Measurements from ENCODE around the gene FOXF1.

FOXF1 gene

GRCh38 chr16:86465434-86465833, 44.9 kb upstream of the FOXF1 start:
- H3K4me1 ChIP-seq: no peaks in the 10 kb centered on the region
- H3K9me3 ChIP-seq (ENCODE audit: control insufficient read depth, low read length): no peaks in the 10 kb centered on the region
- H3K27ac ChIP-seq: no peak overlapping the region
- no peaks in the 10 kb centered on the region for H3K36me3 ChIP-seq (ENCODE audit: control insufficient read depth, insufficient read depth, low read length)
- no peak overlapping the region for H3K4me2 ChIP-seq (ENCODE audit: low read length)
- H2AFZ ChIP-seq: no peak overlapping the region
- no peak for TF ChIP-seq CTCF (IDR thresholded peaks at IDR 0.05)
- no peaks in the 10 kb centered on the region for H3K79me2 ChIP-seq
- no peaks in the 10 kb centered on the region for H3K27me3 ChIP-seq (ENCODE audit: control insufficient read depth, insufficient read depth, low read length)
- no peak overlapping the region for H3K4me3 ChIP-seq (ENCODE audit: low read depth, low read length)
- no peak overlapping the region for H3K9ac ChIP-seq

GRCh38 chr16:86466696-86467406, 43.5 kb upstream of the FOXF1 start:
- no peaks in the 10 kb centered on the region for H3K27me3 ChIP-seq (ENCODE audit: control insufficient read depth, insufficient read depth, low read length)
- no peak overlapping the region for H3K9ac ChIP-seq
- no peak overlapping the region for H3K27ac ChIP-seq
- H3K4me1 ChIP-seq: no peaks in the 10 kb centered on the region
- H3K4me3 ChIP-seq (ENCODE audit: low read depth, low read length): no peak overlapping the region
- H2AFZ ChIP-seq: no peak overlapping the region
- H3K4me2 ChIP-seq (ENCODE audit: low read length): no peak overlapping the region
- no peaks in the 10 kb centered on the region for H3K79me2 ChIP-seq
- no peaks in the 10 kb centered on the region for H3K36me3 ChIP-seq (ENCODE audit: control insufficient read depth, insufficient read depth, low read length)
- no peaks in the 10 kb centered on the region for H3K9me3 ChIP-seq (ENCODE audit: control insufficient read depth, low read length)
- no peak for TF ChIP-seq CTCF (IDR thresholded peaks at IDR 0.05)

GRCh38 chr16:86467490-86467889, 42.8 kb upstream of the FOXF1 start:
- no peaks in the 10 kb centered on the region for H3K79me2 ChIP-seq
- H3K9ac ChIP-seq: no peak overlapping the region
- no peaks in the 10 kb centered on the region for H3K36me3 ChIP-seq (ENCODE audit: control insufficient read depth, insufficient read depth, low read length)
- no peaks in the 10 kb centered on the region for H3K9me3 ChIP-seq (ENCODE audit: control insufficient read depth, low read length)
- no peaks in the 10 kb centered on the region for H3K4me1 ChIP-seq
- no peak overlapping the region for H3K4me3 ChIP-seq (ENCODE audit: low read depth, low read length)
- H3K27me3 ChIP-seq (ENCODE audit: control insufficient read depth, insufficient read depth, low read length): no peaks in the 10 kb centered on the region
- TF ChIP-seq CTCF (IDR thresholded peaks at IDR 0.05): no peak
- no peak overlapping the region for H3K4me2 ChIP-seq (ENCODE audit: low read length)
- H3K27ac ChIP-seq: no peak overlapping the region
- H2AFZ ChIP-seq: no peak overlapping the region

- TF ChIP-seq CTCF (IDR thresholded peaks at IDR 0.05): no peak
- no peak overlapping the region for H3K4me2 ChIP-seq (ENCODE audit: low read length)
- no peak overlapping the region for H3K9ac ChIP-seq
- H3K79me2 ChIP-seq: no peaks in the 10 kb centered on the region
- H3K27me3 ChIP-seq (ENCODE audit: control insufficient read depth, insufficient read depth, low read length): no peaks in the 10 kb centered on the region
- no peak overlapping the region for H3K4me3 ChIP-seq (ENCODE audit: low read depth, low read length)
- no peaks in the 10 kb centered on the region for H3K9me3 ChIP-seq (ENCODE audit: control insufficient read depth, low read length)
- no peak overlapping the region for H3K27ac ChIP-seq
- H2AFZ ChIP-seq: no peak overlapping the region
- no peaks in the 10 kb centered on the region for H3K4me1 ChIP-seq
- no peaks in the 10 kb centered on the region for H3K36me3 ChIP-seq (ENCODE audit: control insufficient read depth, insufficient read depth, low read length)
Measured at GRCh38 chr16:86470964-86471363, 39.4 kb upstream of the FOXF1 start.

- Histone ChIP-seq H3K9ac (no peak overlapping the region), H3K36me3 (ENCODE audit: control insufficient read depth, insufficient read depth, low read length) (no peaks in the 10 kb centered on the region), H3K4me2 (ENCODE audit: low read length) (no peak overlapping the region), H3K27ac (no peak overlapping the region), H3K4me3 (ENCODE audit: low read depth, low read length) (no peak overlapping the region), H2AFZ (no peak overlapping the region), H3K27me3 (ENCODE audit: control insufficient read depth, insufficient read depth, low read length) (no peaks in the 10 kb centered on the region), H3K9me3 (ENCODE audit: control insufficient read depth, low read length) (no peaks in the 10 kb centered on the region), H3K4me1 (no peaks in the 10 kb centered on the region), H3K79me2 (no peaks in the 10 kb centered on the region)
- TF ChIP-seq CTCF (IDR thresholded peaks at IDR 0.05): no peak
Measured at GRCh38 chr16:86471896-86472295, 38.4 kb upstream of the FOXF1 start.

Measured in parathyroid adenoma (tissue), 2 donors.